Right atrium auricular region (tissue), 2 donors: ENCODE measurements around the gene DIP2A. TPM values are rescaled to one million over a fixed set of nuclear protein-coding genes. Genes with fewer than 3 reads are reported as not detected.

Experiments used
- DNase-seq: peaks from one replicate; pipeline ENCODE4 v3.0.0-alpha.2; 2019; ENCODE audit warnings: low spot score
- H3K27ac ChIP-seq, 2 donors: fragments of 200-600 bp; sonication (generic); 1 replicate in 1 of 2; 2 replicates in 1 of 2; pipeline ENCODE4 v1.5.1; 2016 to 2019
- H3K27me3 ChIP-seq, 2 donors: fragments of 200-600 bp; sonication (generic); one replicate each; pipeline versions ENCODE4 v1.5.1 to v1.6.0; 2017 to 2019
- H3K36me3 ChIP-seq: fragments of 200-600 bp; sonication (generic); one replicate; pipeline ENCODE4 v1.5.1; 2016
- H3K4me1 ChIP-seq, 2 donors: fragments of 200-600 bp; sonication (generic); one replicate each; pipeline versions ENCODE4 v1.5.1 to v1.6.0; 2017 to 2019
- H3K4me3 ChIP-seq, 2 donors: fragments of 200-600 bp; sonication (generic); 1 replicate in 1 of 2; 2 replicates in 1 of 2; pipeline ENCODE4 v1.5.1; 2017 to 2019; ENCODE audit warnings: mild to moderate bottlenecking in 1 of 2, moderate library complexity in 1 of 2
- H3K9me3 ChIP-seq, 2 donors: fragments of 200-600 bp; sonication (generic); one replicate each; pipeline ENCODE4 v1.5.1; 2019
- total RNA-seq, 2 donors: library from RNA; depleted of rRNA; stranded (reverse); fragments of >200 nt; gene quantifications; one replicate each; pipeline ENCODE4 v1.1.0, GENCODE V29; 2016
- TF ChIP-seq, protein P1 (sequence below), 2 donors: fragments of 200-600 bp; sonication (generic); IDR thresholded peaks; one replicate each; pipeline ENCODE4 v1.5.1; 2019; ENCODE audit warnings: antibody characterized with exemption in 2 of 2

Gene DIP2A
- total RNA-seq, 2 donors from 2014 or later = 18.1 to 25.9 TPM

GRCh38 chr21:46471514-46471913 lies 12.8 kb downstream of the DIP2A start:
- no peak for DNase-seq
- H3K4me3 ChIP-seq = no peak overlapping the region
- H3K4me1 ChIP-seq = peaks cover 0 to 8% of the 10 kb centered on the region in 2 donors
- H3K9me3 ChIP-seq = no peaks in the 10 kb centered on the region
- TF ChIP-seq, protein P1, sequence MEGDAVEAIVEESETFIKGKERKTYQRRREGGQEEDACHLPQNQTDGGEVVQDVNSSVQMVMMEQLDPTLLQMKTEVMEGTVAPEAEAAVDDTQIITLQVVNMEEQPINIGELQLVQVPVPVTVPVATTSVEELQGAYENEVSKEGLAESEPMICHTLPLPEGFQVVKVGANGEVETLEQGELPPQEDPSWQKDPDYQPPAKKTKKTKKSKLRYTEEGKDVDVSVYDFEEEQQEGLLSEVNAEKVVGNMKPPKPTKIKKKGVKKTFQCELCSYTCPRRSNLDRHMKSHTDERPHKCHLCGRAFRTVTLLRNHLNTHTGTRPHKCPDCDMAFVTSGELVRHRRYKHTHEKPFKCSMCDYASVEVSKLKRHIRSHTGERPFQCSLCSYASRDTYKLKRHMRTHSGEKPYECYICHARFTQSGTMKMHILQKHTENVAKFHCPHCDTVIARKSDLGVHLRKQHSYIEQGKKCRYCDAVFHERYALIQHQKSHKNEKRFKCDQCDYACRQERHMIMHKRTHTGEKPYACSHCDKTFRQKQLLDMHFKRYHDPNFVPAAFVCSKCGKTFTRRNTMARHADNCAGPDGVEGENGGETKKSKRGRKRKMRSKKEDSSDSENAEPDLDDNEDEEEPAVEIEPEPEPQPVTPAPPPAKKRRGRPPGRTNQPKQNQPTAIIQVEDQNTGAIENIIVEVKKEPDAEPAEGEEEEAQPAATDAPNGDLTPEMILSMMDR (IDR thresholded peaks at IDR 0.05) = no peak
- H3K36me3 ChIP-seq = no peaks in the 10 kb centered on the region
- no peak overlapping the region for H3K27ac ChIP-seq
- no peaks in the 10 kb centered on the region for H3K27me3 ChIP-seq

DNA sequence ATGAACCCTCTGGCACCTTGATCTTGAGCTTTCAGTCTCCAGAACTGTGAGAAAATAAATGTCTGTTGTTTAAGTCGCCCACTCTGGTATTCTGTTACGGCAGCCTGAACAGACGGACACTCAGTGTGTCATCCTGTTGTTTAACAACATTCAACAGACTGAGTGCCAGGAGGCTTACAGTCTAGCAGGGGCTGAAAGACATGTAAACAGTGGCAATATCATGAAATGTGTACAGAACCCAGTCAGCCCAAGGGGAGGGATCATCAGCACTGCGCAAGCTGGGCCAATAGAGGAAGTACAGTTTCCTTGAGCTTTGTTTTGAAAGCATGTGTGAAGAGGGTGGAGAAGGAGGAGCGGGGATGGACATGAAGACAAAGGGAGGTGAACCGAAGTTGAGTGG lies 13.6 kb downstream of the DIP2A start:
- TF ChIP-seq, protein P1 (IDR thresholded peaks at IDR 0.05) = no peak
- Histone ChIP-seq H3K27me3 (no peaks in the 10 kb centered on the region), H3K36me3 (no peaks in the 10 kb centered on the region), H3K4me1 (peaks cover 0 to 8% of the 10 kb centered on the region in 2 donors), H3K9me3 (no peaks in the 10 kb centered on the region), H3K27ac (no peak overlapping the region), H3K4me3 (no peak overlapping the region)
- no peak for DNase-seq

DNA sequence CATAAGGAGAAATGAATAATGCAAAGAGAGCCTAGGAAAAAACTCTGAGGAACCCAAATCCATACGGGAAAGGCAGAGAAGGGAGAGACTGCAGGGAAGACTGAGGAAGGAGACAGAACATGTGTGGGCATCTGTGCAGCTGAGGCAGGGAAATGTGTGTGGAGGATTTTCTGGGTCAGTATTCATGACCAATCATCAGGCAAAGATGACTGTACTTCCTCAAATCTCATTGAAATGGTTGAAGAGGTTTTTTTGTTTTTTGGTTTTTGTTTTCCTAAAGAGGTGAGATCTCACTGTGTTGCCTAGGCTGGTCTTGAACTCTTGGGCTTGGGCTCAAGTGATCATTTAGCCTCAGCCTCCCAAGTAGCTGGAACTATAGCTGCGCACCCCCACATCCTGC lies 15.7 kb downstream of the DIP2A start:
- H3K4me3 ChIP-seq = no peak overlapping the region
- no peaks in the 10 kb centered on the region for H3K27me3 ChIP-seq
- DNase-seq = no peak
- no peaks in the 10 kb centered on the region for H3K36me3 ChIP-seq
- H3K27ac ChIP-seq = no peak overlapping the region
- TF ChIP-seq, protein P1 (IDR thresholded peaks at IDR 0.05) = no peak
- H3K9me3 ChIP-seq = no peaks in the 10 kb centered on the region
- peaks cover 0 to 14% of the 10 kb centered on the region in 2 donors for H3K4me1 ChIP-seq

- no peaks in the 10 kb centered on the region for H3K36me3 ChIP-seq
- no peak overlapping the region for H3K4me3 ChIP-seq
- TF ChIP-seq, protein P1 (IDR thresholded peaks at IDR 0.05) = no peak
- H3K9me3 ChIP-seq = no peaks in the 10 kb centered on the region
- H3K27me3 ChIP-seq = no peaks in the 10 kb centered on the region
- peaks cover 0 to 14% of the 10 kb centered on the region in 2 donors for H3K4me1 ChIP-seq
- no peak overlapping the region for H3K27ac ChIP-seq
- DNase-seq = no peak
Observed at GRCh38 chr21:46475296-46475695, 16.6 kb downstream of the DIP2A start.

DNA sequence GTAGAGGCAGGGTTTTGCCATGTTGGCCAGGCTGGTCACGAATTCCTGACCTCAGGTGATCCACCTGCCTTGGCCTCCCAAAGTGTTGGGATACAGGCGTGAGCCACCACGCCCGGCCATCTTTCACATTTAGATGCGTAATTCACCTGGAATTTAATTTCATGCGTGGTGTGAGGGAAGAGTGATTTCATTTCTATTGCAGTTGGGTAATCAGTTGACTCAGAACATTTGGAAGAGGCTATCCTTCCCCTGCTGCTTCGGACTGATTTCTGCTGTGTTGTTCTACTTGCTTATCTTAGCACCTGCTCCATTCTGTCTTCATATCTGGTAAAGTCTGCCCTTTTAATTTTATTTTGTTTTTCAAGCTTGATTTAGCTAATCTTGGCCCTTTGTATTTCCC lies 19.1 kb downstream of the DIP2A start:
- Histone ChIP-seq H3K4me1 (peaks cover 0 to 13% of the 10 kb centered on the region in 2 donors), H3K9me3 (no peaks in the 10 kb centered on the region), H3K4me3 (no peak overlapping the region), H3K27me3 (no peaks in the 10 kb centered on the region), H3K27ac (no peak overlapping the region), H3K36me3 (no peaks in the 10 kb centered on the region)
- TF ChIP-seq, protein P1 (IDR thresholded peaks at IDR 0.05) = no peak
- no peak for DNase-seq

DNA sequence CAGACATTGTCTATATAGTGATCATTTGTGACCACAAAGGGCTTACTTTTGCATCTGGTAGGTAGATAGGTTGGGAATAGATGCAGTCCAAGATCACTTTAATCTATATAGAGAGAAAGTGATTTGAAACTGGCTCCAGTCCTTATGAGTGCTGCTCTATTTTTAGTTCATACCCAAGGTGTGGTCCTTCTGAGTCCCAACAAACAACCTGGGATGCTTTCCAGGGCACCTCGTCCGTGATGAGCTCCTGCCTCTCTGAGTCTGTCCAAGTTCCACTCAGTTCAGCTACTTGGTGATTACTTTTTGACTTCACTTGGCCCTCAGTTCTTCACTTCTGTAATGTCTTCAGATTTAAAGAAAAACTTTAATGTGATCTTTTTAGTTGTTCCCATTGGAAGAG lies 20.2 kb downstream of the DIP2A start:
- Histone ChIP-seq H3K27ac (no peak overlapping the region), H3K9me3 (no peaks in the 10 kb centered on the region), H3K4me1 (peaks cover 0 to 24% of the 10 kb centered on the region in 2 donors), H3K27me3 (no peaks in the 10 kb centered on the region), H3K36me3 (no peaks in the 10 kb centered on the region), H3K4me3 (no peak overlapping the region)
- DNase-seq = no peak
- TF ChIP-seq, protein P1 (IDR thresholded peaks at IDR 0.05) = no peak
